ENCODE results near the gene MTHFS. TPM values are rescaled to one million over a fixed set of nuclear protein-coding genes. Genes with fewer than 3 reads are reported as not detected.

MTHFS gene
- total and polyA plus RNA-seq, 3 donors from 2014 or later: 24.9 to 44.2 (median 32.5) TPM

DNA sequence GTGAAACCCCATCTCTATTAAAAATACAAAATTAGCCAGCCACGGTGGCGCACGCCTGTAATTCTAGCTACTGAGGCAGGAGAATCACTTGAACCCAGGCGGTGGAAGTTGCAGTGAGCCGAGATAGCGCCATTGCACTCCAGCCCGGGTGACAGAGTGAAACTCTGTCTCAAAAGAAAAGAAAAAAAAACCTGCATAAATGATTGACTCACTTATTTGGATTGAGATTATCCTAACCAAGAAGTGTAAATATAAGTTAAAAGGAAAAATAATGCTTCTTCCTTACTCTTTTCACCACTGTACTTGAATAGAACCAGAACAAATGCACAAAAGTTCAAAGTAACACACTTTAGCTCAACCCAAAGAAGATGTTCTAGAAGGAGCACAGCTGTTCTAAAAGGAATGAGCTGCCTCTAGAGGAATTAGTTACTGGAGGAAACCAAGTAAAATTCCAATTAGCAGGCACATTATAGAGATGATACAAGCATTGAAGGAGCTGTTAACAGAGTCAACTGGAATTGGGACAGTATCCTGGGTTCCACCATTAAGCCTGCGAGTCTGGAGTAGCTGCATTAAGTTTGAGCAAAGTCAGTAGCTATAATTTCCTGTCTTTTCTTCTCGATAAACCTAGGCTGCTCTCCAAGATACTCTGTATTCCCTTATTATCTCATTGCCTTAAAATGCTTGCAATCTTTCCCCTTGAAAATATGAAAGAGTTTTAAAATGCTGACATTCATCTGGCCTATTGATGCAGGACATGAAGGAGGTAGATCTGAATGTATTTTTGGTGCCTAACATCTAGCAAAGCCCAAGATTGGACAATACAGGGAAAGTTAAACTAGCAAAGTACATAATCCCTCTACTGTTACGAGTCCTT, 9.5 kb downstream of the MTHFS start:
- no peaks in the 10 kb centered on the region for H3K27me3 ChIP-seq
- intact Hi-C loops (cut with DNase I; ENCODE audit: low total_unique reads): no loop called here
- H3K9me3 ChIP-seq: no peaks in the 10 kb centered on the region
- DNase-seq: no peak
- no peak for TF ChIP-seq POLR2A (IDR thresholded peaks at IDR 0.05)
- TF ChIP-seq, protein P1, sequence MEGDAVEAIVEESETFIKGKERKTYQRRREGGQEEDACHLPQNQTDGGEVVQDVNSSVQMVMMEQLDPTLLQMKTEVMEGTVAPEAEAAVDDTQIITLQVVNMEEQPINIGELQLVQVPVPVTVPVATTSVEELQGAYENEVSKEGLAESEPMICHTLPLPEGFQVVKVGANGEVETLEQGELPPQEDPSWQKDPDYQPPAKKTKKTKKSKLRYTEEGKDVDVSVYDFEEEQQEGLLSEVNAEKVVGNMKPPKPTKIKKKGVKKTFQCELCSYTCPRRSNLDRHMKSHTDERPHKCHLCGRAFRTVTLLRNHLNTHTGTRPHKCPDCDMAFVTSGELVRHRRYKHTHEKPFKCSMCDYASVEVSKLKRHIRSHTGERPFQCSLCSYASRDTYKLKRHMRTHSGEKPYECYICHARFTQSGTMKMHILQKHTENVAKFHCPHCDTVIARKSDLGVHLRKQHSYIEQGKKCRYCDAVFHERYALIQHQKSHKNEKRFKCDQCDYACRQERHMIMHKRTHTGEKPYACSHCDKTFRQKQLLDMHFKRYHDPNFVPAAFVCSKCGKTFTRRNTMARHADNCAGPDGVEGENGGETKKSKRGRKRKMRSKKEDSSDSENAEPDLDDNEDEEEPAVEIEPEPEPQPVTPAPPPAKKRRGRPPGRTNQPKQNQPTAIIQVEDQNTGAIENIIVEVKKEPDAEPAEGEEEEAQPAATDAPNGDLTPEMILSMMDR (IDR thresholded peaks at IDR 0.05): no peak
- WGBS, 2 donors: 71 to 76% methylated on average over 10 of the region's 10 CpGs
- H3K4me3 ChIP-seq: no peak overlapping the region
- no peaks in the 10 kb centered on the region for H3K36me3 ChIP-seq (ENCODE audit: low read depth, missing control alignments)
- peaks cover 35% of the 10 kb centered on the region for H3K4me1 ChIP-seq
- H3K27ac ChIP-seq: peak overlapping the region in 1 of 2 donors; percentile 71

DNA sequence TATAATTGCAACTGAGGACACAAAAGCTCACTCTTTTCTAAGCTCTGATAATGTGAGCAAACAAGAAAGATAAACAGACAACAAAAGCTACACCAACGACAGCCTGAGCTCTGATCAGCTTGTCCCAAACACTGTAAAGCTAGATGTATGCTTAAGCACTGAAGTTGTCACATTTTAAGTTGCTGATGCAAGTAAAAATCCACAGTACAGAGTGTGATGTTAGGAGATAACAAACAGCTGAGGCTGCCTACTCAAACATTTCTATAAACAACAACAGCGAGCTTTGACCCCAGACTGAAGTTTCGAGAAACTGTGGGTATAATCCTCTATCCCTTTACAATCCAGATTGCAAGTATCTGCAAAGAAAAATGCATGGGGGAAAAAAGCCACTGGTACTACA, 10.7 kb downstream of the MTHFS start:
- H3K4me3 ChIP-seq: no peak overlapping the region
- H3K27me3 ChIP-seq: no peaks in the 10 kb centered on the region
- no peaks in the 10 kb centered on the region for H3K36me3 ChIP-seq (ENCODE audit: low read depth, missing control alignments)
- no peaks in the 10 kb centered on the region for H3K9me3 ChIP-seq
- WGBS, 2 donors: 41 to 59% methylated on average over 3 of the region's 3 CpGs
- H3K27ac ChIP-seq: peak overlapping the region; percentile 25 to 71
- intact Hi-C loops (cut with DNase I; ENCODE audit: low total_unique reads): no loop called here
- peaks cover 36% of the 10 kb centered on the region for H3K4me1 ChIP-seq
- TF ChIP-seq, protein P1 (IDR thresholded peaks at IDR 0.05): no peak
- no peak for TF ChIP-seq POLR2A (IDR thresholded peaks at IDR 0.05)
- DNase-seq: no peak

DNA sequence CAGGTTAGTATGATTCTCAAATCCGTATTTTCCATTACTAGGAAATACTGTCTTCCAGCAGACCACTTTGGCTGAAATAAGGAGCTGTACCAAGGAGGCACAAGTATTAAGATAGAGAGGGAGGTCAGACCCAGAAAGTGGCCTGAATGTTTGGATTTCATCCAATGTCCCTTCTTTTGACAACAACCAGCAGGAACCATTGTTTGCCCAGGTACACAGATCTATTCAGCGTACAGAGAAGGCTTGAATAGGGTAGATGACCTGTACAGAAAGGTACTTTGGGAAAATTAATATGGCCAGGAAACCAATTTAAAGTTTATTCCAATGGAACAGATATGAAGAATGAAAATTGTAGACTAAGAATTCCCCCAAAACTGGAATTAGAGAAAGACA, 12.6 kb downstream of the MTHFS start:
- no peak for TF ChIP-seq POLR2A (IDR thresholded peaks at IDR 0.05)
- TF ChIP-seq, protein P1 (IDR thresholded peaks at IDR 0.05): no peak
- intact Hi-C loops (cut with DNase I; ENCODE audit: low total_unique reads): no loop called here

DNA sequence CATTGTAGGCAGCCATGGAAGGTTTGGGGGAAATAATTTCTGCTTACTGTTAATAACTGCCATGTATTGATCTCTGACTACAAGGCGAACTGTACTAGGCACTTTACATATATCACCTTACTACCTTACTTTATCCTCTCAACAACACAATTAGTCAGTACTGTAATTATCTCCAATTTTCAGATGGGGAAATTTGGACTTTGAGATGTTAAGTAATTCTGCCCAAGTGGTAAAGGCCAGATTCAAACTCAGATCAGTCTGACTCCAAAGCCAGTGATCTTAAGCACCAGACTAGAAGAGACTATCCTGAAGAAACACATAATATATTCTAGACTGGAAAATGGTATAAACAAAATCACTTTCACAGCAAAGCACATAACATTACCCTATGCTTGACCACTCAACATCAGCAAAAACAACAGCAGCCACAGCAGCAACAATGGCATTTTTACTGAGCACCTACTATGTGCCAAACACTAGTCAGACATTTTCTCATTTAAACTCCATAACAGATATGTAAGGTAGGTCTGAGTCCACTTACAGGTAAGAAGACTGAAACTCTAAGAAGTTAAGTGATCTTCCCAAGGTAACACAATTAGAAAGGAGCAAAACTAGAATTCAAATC, 13.1 kb downstream of the MTHFS start:
- TF ChIP-seq POLR2A (IDR thresholded peaks at IDR 0.05): no peak
- TF ChIP-seq, protein P1 (IDR thresholded peaks at IDR 0.05): no peak
- Histone ChIP-seq H3K9me3 (no peaks in the 10 kb centered on the region), H3K36me3 (ENCODE audit: low read depth, missing control alignments) (no peaks in the 10 kb centered on the region), H3K4me1 (peaks cover 36% of the 10 kb centered on the region), H3K4me3 (no peak overlapping the region), H3K27me3 (no peaks in the 10 kb centered on the region), H3K27ac (peak overlapping the region in 1 of 2 donors; percentile 11)
- 100% methylated on average over 1 of the region's 1 CpG for WGBS, 2 donors
- DNase-seq: no peak
- intact Hi-C loops (cut with DNase I; ENCODE audit: low total_unique reads): no loop called here

More for the DNA sequence above, 12.6 kb downstream of the MTHFS start:
- DNase-seq: no peak
- Histone ChIP-seq H3K27ac (peak overlapping the region in 1 of 2 donors; percentile 11), H3K27me3 (no peaks in the 10 kb centered on the region), H3K36me3 (ENCODE audit: low read depth, missing control alignments) (no peaks in the 10 kb centered on the region), H3K4me3 (no peak overlapping the region), H3K9me3 (no peaks in the 10 kb centered on the region), H3K4me1 (peaks cover 36% of the 10 kb centered on the region)
- WGBS, 2 donors: 90 to 96% methylated on average over 2 of the region's 2 CpGs
